PFSK-1 (cell line): ENCODE data around the gene SYNE1.

Experiments
- FOXP2 ChIP-seq: optimal IDR thresholded peaks from 2 replicates; pipeline ENCODE3; 2011; ENCODE audit warnings: borderline replicate concordance, control low read depth, inconsistent platforms; ENCODE audit not compliant: insufficient read depth; ENCODE audit errors: extremely low read length, extremely low read depth
- TAF1 ChIP-seq: IDR thresholded peaks from 2 replicates; pipeline ENCODE4 v1.6.1; 2012; ENCODE audit warnings: low read length, control low read depth, borderline replicate concordance; ENCODE audit not compliant: insufficient read depth

GRCh38 chr6:152348116-152348515, 289.0 kb downstream of the SYNE1 start:
- TF ChIP-seq FOXP2 (no peak), TAF1 (no peak)
